ENCODE measurements around the gene GADD45A. TPM values are rescaled to one million over a fixed set of nuclear protein-coding genes. Genes with fewer than 3 reads are reported as not detected.
A peak's percentile ranks its signal among the peaks of the same experiment; 100 is the strongest.

The GADD45A gene
- total and polyA plus RNA-seq, 9 of the 15 experiments (the other 6 are each of a cell fraction or from before 2014, with no cell fraction given): 21.3 to 156 (median 62.1) TPM

DNA sequence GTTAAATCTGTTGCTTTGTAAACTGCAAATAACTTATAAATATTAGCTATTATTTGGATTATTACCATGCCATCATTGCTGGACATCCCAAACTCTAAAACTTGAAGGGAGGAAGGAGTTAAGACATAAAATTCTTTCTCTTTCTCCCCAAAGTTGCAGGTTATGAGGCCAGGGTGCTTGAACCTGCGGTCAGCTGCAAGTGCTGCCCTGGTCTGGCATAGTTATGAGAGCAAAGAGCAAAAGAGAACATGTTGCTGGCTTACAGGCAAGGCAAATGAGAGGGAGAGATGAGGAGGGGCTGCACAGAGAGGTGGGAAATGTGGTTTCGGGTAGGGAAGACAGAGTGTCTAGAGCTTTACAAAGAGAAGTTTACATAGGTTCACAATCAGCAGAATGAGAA lies 30.8 kb downstream of the GADD45A start:
- DNase-seq (ENCODE audit: extremely low read depth in 1 of 4, low spot score in 3 of 4): no peak
- ChIA-PET CTCF (ENCODE audit: low intra/inter-chr PET ratio) (no interaction called here), POLR2A (interaction anchor here (1.0 to 1.4 kb wide), 6 partner anchors 8 to 27 kb away, joined by 3 to 4 read pairs (median 3); no protein-coding TSS in a partner anchor)
- Histone ChIP-seq H4K20me1 (replicated peaks; ENCODE audit: control insufficient read depth, insufficient read depth, low read length) (no peaks in the 10 kb centered on the region), H3K9me3 (replicated peaks; ENCODE audit: control insufficient read depth, insufficient read depth, low read depth, low read length) (no peaks in the 10 kb centered on the region), H3K9ac (ENCODE audit: insufficient read depth in 1 of 2, low read depth in 2 of 2, low read length in 2 of 2) (no peak overlapping the region), H3K4me1 (replicated peaks in 1 of 2; ENCODE audit: control insufficient read depth in 2 of 2, insufficient read depth in 2 of 2, low read length in 2 of 2) (peaks cover 21 to 42% of the 10 kb centered on the region in 2 experiments), H2AFZ (ENCODE audit: low read depth, low read length) (0 out of 2 replicates have a peak overlapping the region, but pooled peaks have one; percentile 13), H3K79me2 (ENCODE audit: control insufficient read depth, insufficient read depth, low read length) (no peaks in the 10 kb centered on the region), H3K9me1 (ENCODE audit: control insufficient read depth, insufficient read depth, low read length) (no peaks in the 10 kb centered on the region), H3K27ac (ENCODE audit: extremely low read depth, low read depth, low read length) (no peak overlapping the region), H3K36me3 (ENCODE audit: control insufficient read depth, insufficient read depth, low read length) (no peaks in the 10 kb centered on the region), H3K4me3 (no peak overlapping the region), H3K4me2 (ENCODE audit: insufficient read depth, low read length) (no peak overlapping the region), H3K27me3 (ENCODE audit: control insufficient read depth in 2 of 2, insufficient read depth in 2 of 2, low read length in 2 of 2) (no peaks in the 10 kb centered on the region)
- BruUV-seq (replicated peaks): no TSS peak
- TF ChIP-seq EHMT2 (IDR thresholded peaks at IDR 0.05) (no peak), MCM7 (IDR thresholded peaks at IDR 0.05) (no peak), KDM1A (IDR thresholded peaks at IDR 0.05) (no peak), CBX1 (IDR thresholded peaks at IDR 0.05; ENCODE audit: low read depth) (no peak), ZNF224 (CRISPR knock-in tag; IDR thresholded peaks at IDR 0.05) (no peak), CBX2 (IDR thresholded peaks at IDR 0.05; ENCODE audit: insufficient read depth, low read length, poor library complexity, severe bottlenecking) (no peak), ILF3 (IDR thresholded peaks at IDR 0.05; ENCODE audit: borderline replicate concordance) (no peak)
- TF ChIP-seq, protein P1, sequence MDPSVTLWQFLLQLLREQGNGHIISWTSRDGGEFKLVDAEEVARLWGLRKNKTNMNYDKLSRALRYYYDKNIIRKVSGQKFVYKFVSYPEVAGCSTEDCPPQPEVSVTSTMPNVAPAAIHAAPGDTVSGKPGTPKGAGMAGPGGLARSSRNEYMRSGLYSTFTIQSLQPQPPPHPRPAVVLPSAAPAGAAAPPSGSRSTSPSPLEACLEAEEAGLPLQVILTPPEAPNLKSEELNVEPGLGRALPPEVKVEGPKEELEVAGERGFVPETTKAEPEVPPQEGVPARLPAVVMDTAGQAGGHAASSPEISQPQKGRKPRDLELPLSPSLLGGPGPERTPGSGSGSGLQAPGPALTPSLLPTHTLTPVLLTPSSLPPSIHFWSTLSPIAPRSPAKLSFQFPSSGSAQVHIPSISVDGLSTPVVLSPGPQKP (CRISPR knock-in tag; IDR thresholded peaks at IDR 0.05): no peak
- ATAC-seq: no peak
- no peak for FAIRE-seq
- intact Hi-C loops (cut with micrococcal nuclease): no loop called here
- in situ Hi-C loops (cut with MboI): no loop called here
- 81% methylated on average over 2 of the region's 2 CpGs for WGBS (ENCODE audit: insufficient coverage, low coverage, missing lambda C conversion rate)
